Measurements from ENCODE around the gene ACRBP. TPM values are rescaled to one million over a fixed set of nuclear protein-coding genes. Genes with fewer than 3 reads are reported as not detected.
A peak's percentile ranks its signal among the peaks of the same experiment; 100 is the strongest.

ACRBP gene
- total RNA-seq, 3 donors from 2014 or later, result 1.4 to 3.0 (median 2.2) TPM

DNA sequence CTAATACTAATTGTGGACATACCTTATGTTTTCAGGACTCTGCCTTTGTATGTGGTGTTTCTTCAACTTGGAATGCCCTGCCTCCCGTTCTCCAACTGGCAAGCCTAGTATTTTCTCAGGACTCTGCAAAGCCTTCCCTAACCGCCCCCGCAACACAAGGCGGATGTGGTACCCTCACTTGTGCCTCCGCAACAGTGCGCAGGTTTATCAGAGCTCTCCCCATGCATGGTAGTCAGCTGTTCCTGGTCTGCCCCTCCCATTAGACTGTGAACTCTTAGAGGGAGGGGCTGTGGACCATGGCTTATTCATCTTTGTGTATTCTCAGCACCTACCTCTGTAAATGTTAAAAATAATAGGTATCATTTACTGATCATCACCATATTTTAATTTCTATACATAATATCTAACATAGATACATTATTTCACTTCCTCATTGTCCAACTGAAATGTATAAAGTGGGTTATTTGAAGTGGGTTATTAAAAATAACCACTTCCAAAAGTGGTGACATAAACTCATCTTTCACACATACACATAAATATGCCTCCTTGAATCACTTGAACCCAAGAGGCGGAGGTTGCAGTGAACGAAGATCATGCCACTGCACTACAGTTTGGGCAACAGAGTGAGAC is 20.5 kb downstream of the ACRBP start:
- intact Hi-C loops (cut with DNase I, micrococcal nuclease), result no loop called here
- ATAC-seq (no peak), DNase-seq (peak in 1 of 3 donors; percentile 45)
- TF ChIP-seq, protein P1, sequence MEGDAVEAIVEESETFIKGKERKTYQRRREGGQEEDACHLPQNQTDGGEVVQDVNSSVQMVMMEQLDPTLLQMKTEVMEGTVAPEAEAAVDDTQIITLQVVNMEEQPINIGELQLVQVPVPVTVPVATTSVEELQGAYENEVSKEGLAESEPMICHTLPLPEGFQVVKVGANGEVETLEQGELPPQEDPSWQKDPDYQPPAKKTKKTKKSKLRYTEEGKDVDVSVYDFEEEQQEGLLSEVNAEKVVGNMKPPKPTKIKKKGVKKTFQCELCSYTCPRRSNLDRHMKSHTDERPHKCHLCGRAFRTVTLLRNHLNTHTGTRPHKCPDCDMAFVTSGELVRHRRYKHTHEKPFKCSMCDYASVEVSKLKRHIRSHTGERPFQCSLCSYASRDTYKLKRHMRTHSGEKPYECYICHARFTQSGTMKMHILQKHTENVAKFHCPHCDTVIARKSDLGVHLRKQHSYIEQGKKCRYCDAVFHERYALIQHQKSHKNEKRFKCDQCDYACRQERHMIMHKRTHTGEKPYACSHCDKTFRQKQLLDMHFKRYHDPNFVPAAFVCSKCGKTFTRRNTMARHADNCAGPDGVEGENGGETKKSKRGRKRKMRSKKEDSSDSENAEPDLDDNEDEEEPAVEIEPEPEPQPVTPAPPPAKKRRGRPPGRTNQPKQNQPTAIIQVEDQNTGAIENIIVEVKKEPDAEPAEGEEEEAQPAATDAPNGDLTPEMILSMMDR (IDR thresholded peaks at IDR 0.05), result no peak
- H3K4me1 ChIP-seq (ENCODE audit: low read depth), result peaks cover 12% of the 10 kb centered on the region
- H3K4me3 ChIP-seq, result no peak overlapping the region
- H3K36me3 ChIP-seq (ENCODE audit: low read depth), result peaks cover 4% of the 10 kb centered on the region
- H3K9me3 ChIP-seq, result no peaks in the 10 kb centered on the region

DNA sequence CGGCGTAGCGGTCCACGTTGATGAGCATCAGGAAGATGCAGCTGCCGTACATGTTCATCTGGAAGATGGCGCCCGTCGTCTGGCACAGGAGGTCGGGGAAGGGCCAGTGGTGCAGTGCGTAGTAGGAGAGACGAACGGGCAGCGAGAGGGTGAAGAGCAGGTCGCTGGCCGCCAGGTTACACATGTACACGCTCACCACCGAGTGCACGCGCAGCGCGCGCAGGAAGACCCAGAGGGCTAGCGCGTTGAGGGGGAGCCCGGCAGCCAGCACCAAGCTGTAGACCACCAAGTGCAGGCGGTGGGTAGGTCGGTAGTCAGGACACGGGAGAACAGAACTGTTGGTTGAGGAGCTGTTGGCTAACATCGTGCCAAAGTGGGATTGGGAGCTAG is 26.4 kb downstream of the ACRBP start:
- intact Hi-C loops (cut with DNase I, micrococcal nuclease), result no loop called here
- peaks cover 7% of the 10 kb centered on the region for H3K36me3 ChIP-seq (ENCODE audit: low read depth)
- no peak overlapping the region for H3K4me3 ChIP-seq
- DNase-seq, result peak in 1 of 3 donors; percentile 53
- TF ChIP-seq, protein P1 (IDR thresholded peaks at IDR 0.05), result no peak
- H3K4me1 ChIP-seq (ENCODE audit: low read depth), result no peaks in the 10 kb centered on the region
- no peaks in the 10 kb centered on the region for H3K9me3 ChIP-seq
- no peak for ATAC-seq

DNA sequence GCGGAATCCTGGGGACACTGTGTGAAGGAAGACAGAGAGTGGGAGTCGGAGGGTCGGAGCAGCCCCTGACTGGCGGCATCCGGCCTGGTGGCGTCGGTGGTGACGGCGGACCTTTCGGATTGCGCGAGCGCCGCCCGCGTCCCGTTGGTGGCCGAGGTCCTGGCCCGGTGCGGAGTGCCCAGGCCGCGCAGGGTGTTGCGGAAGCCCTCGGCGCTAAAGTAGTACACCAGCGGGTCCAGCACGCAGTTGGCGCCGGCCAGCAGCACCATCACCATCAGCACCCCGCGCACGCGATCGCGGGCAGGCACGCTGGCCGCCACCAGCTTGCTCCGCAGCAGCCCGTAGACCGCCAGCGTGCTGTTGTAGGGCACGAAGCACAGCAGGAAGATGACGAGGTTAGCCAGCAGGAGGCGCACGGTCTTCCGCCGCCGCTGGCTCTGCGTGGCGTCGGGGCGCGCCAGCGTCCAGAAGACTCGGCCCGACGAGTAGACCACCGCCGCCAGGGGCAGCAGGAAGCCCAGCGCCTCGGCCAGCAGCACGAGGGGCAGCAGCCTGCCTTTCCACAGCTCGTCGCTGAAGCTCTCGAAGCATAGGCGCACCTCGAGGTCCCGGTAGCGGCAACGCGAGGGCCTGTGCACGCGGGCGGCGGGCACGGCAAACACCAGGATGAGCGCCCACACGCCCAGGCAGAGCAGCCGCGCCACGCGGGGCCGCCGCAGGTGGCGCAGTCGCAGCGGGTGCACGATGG is 26.9 kb downstream of the ACRBP start:
- no peak overlapping the region for H3K4me3 ChIP-seq
- peaks cover 7% of the 10 kb centered on the region for H3K36me3 ChIP-seq (ENCODE audit: low read depth)
- intact Hi-C loops (cut with DNase I, micrococcal nuclease), result no loop called here
- ATAC-seq (peak; percentile 27), DNase-seq (peak in 1 of 3 donors; percentile 59)
- no peaks in the 10 kb centered on the region for H3K4me1 ChIP-seq (ENCODE audit: low read depth)
- TF ChIP-seq, protein P1 (IDR thresholded peaks at IDR 0.05), result no peak
- H3K9me3 ChIP-seq, result no peaks in the 10 kb centered on the region

DNA sequence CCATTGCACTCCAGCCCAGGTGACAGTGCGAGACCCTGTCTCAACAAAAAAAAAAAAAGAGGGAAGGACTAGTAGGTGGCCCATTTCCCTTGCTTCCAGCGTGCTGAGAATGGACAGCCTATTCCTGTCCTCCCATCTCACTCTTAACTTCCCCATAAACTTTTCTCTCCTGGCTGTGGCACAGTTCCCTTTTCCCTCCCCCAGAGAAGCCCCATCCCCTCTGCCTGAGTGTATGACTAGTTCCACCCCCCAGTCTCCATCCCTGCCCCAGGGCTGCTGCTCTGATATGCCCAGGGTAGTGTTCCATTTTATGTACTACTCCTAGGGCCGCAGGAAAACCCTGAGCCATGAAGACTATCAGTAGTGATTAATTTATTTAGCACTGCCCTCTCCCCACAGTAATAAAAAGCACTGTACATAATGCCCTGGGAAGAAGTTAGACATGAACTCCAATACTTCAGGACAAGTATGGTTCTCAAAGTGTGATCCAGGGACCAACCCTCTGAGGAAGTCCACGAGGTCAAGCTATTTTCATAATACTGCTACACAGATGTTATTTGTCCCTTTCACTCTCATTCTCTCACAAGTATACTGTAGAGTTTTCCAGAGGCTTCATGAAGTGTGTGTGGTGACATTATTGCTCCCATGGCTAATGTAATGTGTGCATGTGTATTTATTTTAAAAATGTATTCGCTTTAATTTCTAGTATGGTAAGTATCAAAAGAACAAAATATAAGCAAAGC is 28.6 kb downstream of the ACRBP start:
- peaks cover 7% of the 10 kb centered on the region for H3K36me3 ChIP-seq (ENCODE audit: low read depth)
- TF ChIP-seq, protein P1 (IDR thresholded peaks at IDR 0.05), result no peak
- DNase-seq (no peak), ATAC-seq (no peak)
- no peak overlapping the region for H3K4me3 ChIP-seq
- H3K4me1 ChIP-seq (ENCODE audit: low read depth), result peaks cover 5% of the 10 kb centered on the region
- intact Hi-C loops (cut with DNase I, micrococcal nuclease), result no loop called here
- no peaks in the 10 kb centered on the region for H3K9me3 ChIP-seq

DNA sequence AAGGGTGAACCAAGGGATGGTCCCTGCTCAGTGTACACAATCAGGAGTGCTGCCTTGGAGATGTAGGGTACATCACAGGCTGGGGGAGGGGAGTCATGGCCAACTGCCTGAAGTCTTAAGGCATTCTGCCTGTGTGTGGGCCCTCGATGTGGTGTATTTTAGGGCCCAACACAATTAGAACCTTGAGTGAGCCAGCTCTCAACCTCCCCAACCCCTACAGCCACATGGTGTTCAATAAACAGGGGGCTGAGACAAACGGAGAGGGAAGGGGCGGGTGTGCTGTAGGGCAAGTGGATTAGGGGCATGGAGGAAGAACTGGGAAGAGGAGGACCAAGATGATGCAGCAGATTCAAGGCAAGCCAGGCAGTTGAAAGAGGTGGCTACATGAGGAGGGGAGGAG is 31.4 kb downstream of the ACRBP start:
- H3K9me3 ChIP-seq, result no peaks in the 10 kb centered on the region
- ATAC-seq (no peak), DNase-seq (no peak)
- peaks cover 4% of the 10 kb centered on the region for H3K36me3 ChIP-seq (ENCODE audit: low read depth)
- H3K4me1 ChIP-seq (ENCODE audit: low read depth), result peaks cover 21% of the 10 kb centered on the region
- intact Hi-C loops (cut with DNase I, micrococcal nuclease), result no loop called here
- H3K4me3 ChIP-seq, result no peak overlapping the region
- TF ChIP-seq, protein P1 (IDR thresholded peaks at IDR 0.05), result no peak
